ENCODE measurements around the gene ATP5F1E.

The ATP5F1E gene

GRCh38 chr20:59081036-59081435 lies 48.9 kb upstream of the ATP5F1E start:
- Histone ChIP-seq H3K9me3 (ENCODE audit: control insufficient read depth, insufficient read depth, low read depth, low read length) (no peaks in the 10 kb centered on the region), H3K4me1 (ENCODE audit: control insufficient read depth, insufficient read depth, low read length) (no peaks in the 10 kb centered on the region), H3K36me3 (ENCODE audit: control insufficient read depth in 2 of 2, insufficient read depth in 1 of 2, low read length in 2 of 2) (no peaks in the 10 kb centered on the region), H3K4me3 (ENCODE audit: low read depth, low read length) (no peak overlapping the region), H3K27ac (ENCODE audit: extremely low read depth, low read depth, low read length) (no peak overlapping the region)
- TF ChIP-seq ZNF140 (tag by site-specific recombination; IDR thresholded peaks at IDR 0.05) (peak; percentile 21; the same call in 1 of the 2 replicates), GLI4 (tag by site-specific recombination; IDR thresholded peaks at IDR 0.05) (no peak)
- POLR2A ChIA-PET: no interaction called here
- CTCF ChIA-PET: no interaction called here

GRCh38 chr20:59078231-59078630 lies 46.1 kb upstream of the ATP5F1E start:
- ChIA-PET POLR2A (no interaction called here), CTCF (no interaction called here)
- H3K27ac ChIP-seq (ENCODE audit: extremely low read depth, low read depth, low read length): no peak overlapping the region
- H3K9me3 ChIP-seq (ENCODE audit: control insufficient read depth, insufficient read depth, low read depth, low read length): no peaks in the 10 kb centered on the region
- no peaks in the 10 kb centered on the region for H3K4me1 ChIP-seq (ENCODE audit: control insufficient read depth, insufficient read depth, low read length)
- H3K4me3 ChIP-seq (ENCODE audit: low read depth, low read length): no peak overlapping the region
- H3K36me3 ChIP-seq (ENCODE audit: control insufficient read depth in 2 of 2, insufficient read depth in 1 of 2, low read length in 2 of 2): no peaks in the 10 kb centered on the region
- no peak for TF ChIP-seq ZBTB20 (tag by site-specific recombination; IDR thresholded peaks at IDR 0.05)
- TF ChIP-seq ZNF423 (tag by site-specific recombination; IDR thresholded peaks at IDR 0.05): no peak
- TF ChIP-seq ZNF510 (tag by site-specific recombination; IDR thresholded peaks at IDR 0.05; ENCODE audit: insufficient replicate concordance): no peak

GRCh38 chr20:59077705-59078104 lies 45.6 kb upstream of the ATP5F1E start:
- CTCF ChIA-PET: interaction anchor here (0.7 kb wide), 1 partner anchor 12 kb away, joined by 3 read pairs; no protein-coding TSS in a partner anchor
- no peak for TF ChIP-seq ZNF768 (tag by site-specific recombination; IDR thresholded peaks at IDR 0.05)
- TF ChIP-seq ZNF529 (tag by site-specific recombination; IDR thresholded peaks at IDR 0.05; ENCODE audit: insufficient replicate concordance): no peak
- TF ChIP-seq ZNF223 (tag by site-specific recombination; IDR thresholded peaks at IDR 0.05): no peak
- TF ChIP-seq ZNF654 (tag by site-specific recombination; IDR thresholded peaks at IDR 0.05; ENCODE audit: low read depth): no peak
- TF ChIP-seq ZNF747 (tag by site-specific recombination; IDR thresholded peaks at IDR 0.05): no peak
- no peak for TF ChIP-seq ZNF549 (tag by site-specific recombination; IDR thresholded peaks at IDR 0.05)
- TF ChIP-seq REST (tag by site-specific recombination; IDR thresholded peaks at IDR 0.05): peak; percentile 9; the same call in 1 of the 2 replicates
- TF ChIP-seq ZBTB48 (tag by site-specific recombination; IDR thresholded peaks at IDR 0.05): no peak
- TF ChIP-seq SETDB1 (IDR thresholded peaks at IDR 0.05; ENCODE audit: insufficient read length, low read length): no peak
- no peak for TF ChIP-seq ZBTB26 (tag by site-specific recombination; optimal IDR thresholded peaks at IDR 0.05)
- peak; percentile 7; the same call in 1 of the 2 replicates for TF ChIP-seq ZNF513 (tag by site-specific recombination; IDR thresholded peaks at IDR 0.05)
- no peak for TF ChIP-seq ZNF398 (tag by site-specific recombination; IDR thresholded peaks at IDR 0.05)
- no peak for TF ChIP-seq ELK4 (IDR thresholded peaks at IDR 0.05; ENCODE audit: borderline replicate concordance, low read depth, low read length)
- no peak for TF ChIP-seq ZNF292 (tag by site-specific recombination; IDR thresholded peaks at IDR 0.05; ENCODE audit: borderline replicate concordance, low read depth)
- TF ChIP-seq ZNF121 (tag by site-specific recombination; IDR thresholded peaks at IDR 0.05): no peak

More at GRCh38 chr20:59077705-59078104, 45.6 kb upstream of the ATP5F1E start:
- Histone ChIP-seq H3K27ac (ENCODE audit: extremely low read depth, low read depth, low read length) (no peak overlapping the region), H3K4me3 (ENCODE audit: low read depth, low read length) (no peak overlapping the region), H3K9me3 (ENCODE audit: control insufficient read depth, insufficient read depth, low read depth, low read length) (no peaks in the 10 kb centered on the region), H3K36me3 (ENCODE audit: control insufficient read depth in 2 of 2, insufficient read depth in 1 of 2, low read length in 2 of 2) (no peaks in the 10 kb centered on the region), H3K4me1 (ENCODE audit: control insufficient read depth, insufficient read depth, low read length) (no peaks in the 10 kb centered on the region)
- POLR2A ChIA-PET: no interaction called here

Data from HEK293 (cell line).